ENCODE results near the gene DTX3L. TPM values are rescaled to one million over a fixed set of nuclear protein-coding genes. Genes with fewer than 3 reads are reported as not detected.

The DTX3L gene
- total RNA-seq, 1 experiment from 2014 or later: 17.3 TPM

DNA sequence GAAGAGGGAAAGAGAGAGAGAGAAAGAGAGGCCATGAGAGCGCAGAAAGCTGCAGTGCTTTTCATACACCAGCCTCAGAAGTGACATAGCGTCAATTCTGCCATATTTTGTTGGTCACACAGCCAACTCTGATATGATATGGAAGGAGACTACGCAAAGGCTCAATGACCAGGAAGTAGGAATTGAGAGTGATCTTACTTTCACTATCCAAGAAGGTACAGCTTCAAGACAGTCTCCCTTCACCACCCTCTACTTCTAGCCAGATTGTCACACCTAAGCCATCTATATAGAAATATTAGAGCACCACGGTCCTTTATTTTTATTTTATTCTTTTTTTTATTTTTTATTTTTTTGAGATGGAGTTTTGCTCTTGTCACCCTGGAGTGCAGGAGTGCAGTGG is 34.4 kb downstream of the DTX3L start:
- Histone ChIP-seq H3K4me3 (ENCODE audit: low read depth, low read length) (no peak overlapping the region), H3K4me1 (no peaks in the 10 kb centered on the region), H3K36me3 (ENCODE audit: control insufficient read depth, insufficient read depth, low read length) (no peaks in the 10 kb centered on the region), H3K27me3 (replicated peaks; ENCODE audit: control insufficient read depth, insufficient read depth, low read length) (no peaks in the 10 kb centered on the region; the same call in 1 of the 2 replicates), H3K9me3 (no peaks in the 10 kb centered on the region)
- POLR2A ChIA-PET: no interaction called here
- Mint-ChIP-seq H3K4me1 (ENCODE audit: low read depth, unreplicated experiment) (no peaks in the 10 kb centered on the region), H3K36me3 (ENCODE audit: insufficient read depth, unreplicated experiment) (no peaks in the 10 kb centered on the region), H3K27me3 (ENCODE audit: insufficient read depth, unreplicated experiment) (no peaks in the 10 kb centered on the region), H3K4me3 (ENCODE audit: unreplicated experiment) (no peak overlapping the region), H3K27ac (ENCODE audit: unreplicated experiment) (no peak overlapping the region), H3K9me3 (ENCODE audit: unreplicated experiment) (peaks cover 11% of the 10 kb centered on the region)
- intact Hi-C loops (cut with micrococcal nuclease; ENCODE audit: unreplicated experiment): no loop called here
- TF ChIP-seq, protein P1, sequence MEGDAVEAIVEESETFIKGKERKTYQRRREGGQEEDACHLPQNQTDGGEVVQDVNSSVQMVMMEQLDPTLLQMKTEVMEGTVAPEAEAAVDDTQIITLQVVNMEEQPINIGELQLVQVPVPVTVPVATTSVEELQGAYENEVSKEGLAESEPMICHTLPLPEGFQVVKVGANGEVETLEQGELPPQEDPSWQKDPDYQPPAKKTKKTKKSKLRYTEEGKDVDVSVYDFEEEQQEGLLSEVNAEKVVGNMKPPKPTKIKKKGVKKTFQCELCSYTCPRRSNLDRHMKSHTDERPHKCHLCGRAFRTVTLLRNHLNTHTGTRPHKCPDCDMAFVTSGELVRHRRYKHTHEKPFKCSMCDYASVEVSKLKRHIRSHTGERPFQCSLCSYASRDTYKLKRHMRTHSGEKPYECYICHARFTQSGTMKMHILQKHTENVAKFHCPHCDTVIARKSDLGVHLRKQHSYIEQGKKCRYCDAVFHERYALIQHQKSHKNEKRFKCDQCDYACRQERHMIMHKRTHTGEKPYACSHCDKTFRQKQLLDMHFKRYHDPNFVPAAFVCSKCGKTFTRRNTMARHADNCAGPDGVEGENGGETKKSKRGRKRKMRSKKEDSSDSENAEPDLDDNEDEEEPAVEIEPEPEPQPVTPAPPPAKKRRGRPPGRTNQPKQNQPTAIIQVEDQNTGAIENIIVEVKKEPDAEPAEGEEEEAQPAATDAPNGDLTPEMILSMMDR (IDR thresholded peaks at IDR 0.05; ENCODE audit: insufficient read depth in 1 of 2, low read depth in 1 of 2, low read length in 1 of 2, severe bottlenecking in 1 of 2, unreplicated experiment in 1 of 2): no peak
- CTCF ChIA-PET: no interaction called here
- BruUV-seq (replicated peaks): no TSS peak
- no peak for DNase-seq

DNA sequence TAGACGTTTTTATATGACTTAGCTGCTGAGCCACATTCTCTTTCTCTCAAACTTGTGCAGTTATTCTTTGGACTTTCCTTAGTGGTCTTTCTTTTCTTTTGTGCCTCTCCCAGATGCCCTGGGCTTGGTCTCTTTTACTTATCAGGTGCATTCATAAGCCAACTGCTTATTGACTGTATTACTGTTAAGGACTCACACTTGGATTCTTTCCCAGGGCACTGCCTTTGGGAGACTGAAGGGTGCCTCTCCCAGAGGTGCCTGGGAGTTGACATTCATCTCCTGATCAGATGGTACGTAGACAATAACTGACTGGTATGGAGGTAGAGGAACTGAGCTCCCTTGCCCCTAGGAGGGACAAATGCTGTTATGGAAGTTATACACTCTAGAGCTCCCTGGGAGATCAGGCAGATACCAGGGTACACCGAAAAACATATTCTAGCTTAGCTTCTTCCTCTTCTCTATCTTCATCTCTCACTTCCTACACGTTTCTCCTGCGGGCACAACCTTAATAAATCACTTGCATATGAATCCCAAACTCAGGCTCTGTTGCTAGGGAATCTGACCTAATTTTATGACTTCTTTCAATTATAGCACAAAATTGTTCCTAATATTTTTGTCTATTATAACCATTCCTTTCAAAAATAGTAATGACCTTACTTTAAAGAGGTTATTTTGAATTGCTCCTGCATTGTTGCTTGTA is 38.0 kb downstream of the DTX3L start:
- TF ChIP-seq, protein P1 (IDR thresholded peaks at IDR 0.05; ENCODE audit: insufficient read depth in 1 of 2, low read depth in 1 of 2, low read length in 1 of 2, severe bottlenecking in 1 of 2, unreplicated experiment in 1 of 2): no peak
- intact Hi-C loops (cut with micrococcal nuclease; ENCODE audit: unreplicated experiment): no loop called here
- no TSS peak for BruUV-seq (replicated peaks)

DNA sequence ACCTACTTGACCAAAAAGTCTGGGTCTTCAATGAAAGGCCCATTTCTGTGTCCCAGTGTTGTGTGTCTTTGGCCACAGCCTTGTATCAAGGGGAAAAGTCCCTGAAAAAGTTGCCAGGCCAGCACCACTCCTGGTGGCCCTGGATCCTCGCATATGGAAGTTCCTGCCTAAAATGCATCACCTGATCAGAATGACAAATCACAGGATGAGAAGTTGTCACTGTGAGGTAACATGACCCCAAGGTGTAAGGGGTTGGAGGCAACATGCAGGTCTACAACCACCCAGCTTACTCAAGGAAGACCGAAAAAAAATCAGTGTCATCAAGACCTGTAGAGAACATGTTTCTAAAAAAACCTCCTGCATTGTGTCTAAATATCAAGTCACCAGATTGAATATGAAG is 38.9 kb downstream of the DTX3L start:
- ChIA-PET POLR2A (no interaction called here), CTCF (no interaction called here)
- H3K27me3 Mint-ChIP-seq (ENCODE audit: insufficient read depth, unreplicated experiment): no peaks in the 10 kb centered on the region
- no peaks in the 10 kb centered on the region; the same call in 1 of the 2 replicates for H3K27me3 ChIP-seq (replicated peaks; ENCODE audit: control insufficient read depth, insufficient read depth, low read length)
- intact Hi-C loops (cut with micrococcal nuclease; ENCODE audit: unreplicated experiment): no loop called here
- no peaks in the 10 kb centered on the region for H3K36me3 ChIP-seq (ENCODE audit: control insufficient read depth, insufficient read depth, low read length)
- BruUV-seq (replicated peaks): no TSS peak
- H3K27ac Mint-ChIP-seq (ENCODE audit: unreplicated experiment): no peak overlapping the region
- H3K36me3 Mint-ChIP-seq (ENCODE audit: insufficient read depth, unreplicated experiment): no peaks in the 10 kb centered on the region
- no peak overlapping the region for H3K4me3 Mint-ChIP-seq (ENCODE audit: unreplicated experiment)
- TF ChIP-seq, protein P1 (IDR thresholded peaks at IDR 0.05; ENCODE audit: insufficient read depth in 1 of 2, low read depth in 1 of 2, low read length in 1 of 2, severe bottlenecking in 1 of 2, unreplicated experiment in 1 of 2): no peak
- H3K4me1 ChIP-seq: no peaks in the 10 kb centered on the region
- DNase-seq: no peak
- no peaks in the 10 kb centered on the region for H3K9me3 ChIP-seq
- H3K4me1 Mint-ChIP-seq (ENCODE audit: low read depth, unreplicated experiment): no peaks in the 10 kb centered on the region
- no peak overlapping the region for H3K4me3 ChIP-seq (ENCODE audit: low read depth, low read length)
- no peaks in the 10 kb centered on the region for H3K9me3 Mint-ChIP-seq (ENCODE audit: unreplicated experiment)

More for the DNA sequence above, 38.0 kb downstream of the DTX3L start:
- no peaks in the 10 kb centered on the region for H3K36me3 Mint-ChIP-seq (ENCODE audit: insufficient read depth, unreplicated experiment)
- ChIA-PET POLR2A (no interaction called here), CTCF (no interaction called here)
- H3K4me3 Mint-ChIP-seq (ENCODE audit: unreplicated experiment): no peak overlapping the region
- H3K27me3 ChIP-seq (replicated peaks; ENCODE audit: control insufficient read depth, insufficient read depth, low read length): no peaks in the 10 kb centered on the region; the same call in 1 of the 2 replicates
- no peaks in the 10 kb centered on the region for H3K9me3 ChIP-seq
- H3K9me3 Mint-ChIP-seq (ENCODE audit: unreplicated experiment): no peaks in the 10 kb centered on the region
- H3K4me1 Mint-ChIP-seq (ENCODE audit: low read depth, unreplicated experiment): no peaks in the 10 kb centered on the region
- no peaks in the 10 kb centered on the region for H3K36me3 ChIP-seq (ENCODE audit: control insufficient read depth, insufficient read depth, low read length)
- no peak overlapping the region for H3K4me3 ChIP-seq (ENCODE audit: low read depth, low read length)
- no peak overlapping the region for H3K27ac Mint-ChIP-seq (ENCODE audit: unreplicated experiment)
- H3K4me1 ChIP-seq: no peaks in the 10 kb centered on the region
- DNase-seq: no peak
- no peaks in the 10 kb centered on the region for H3K27me3 Mint-ChIP-seq (ENCODE audit: insufficient read depth, unreplicated experiment)

All from Caco-2 (cell line).